K562 (cell line): Measurements from ENCODE around the gene KLHL18. TPM values are rescaled to one million over a fixed set of nuclear protein-coding genes. Genes with fewer than 3 reads are reported as not detected.

Experiments
- CGGBP1 ChIP-seq: fragments of 250-450 bp; sonication (Bioruptor Pico); IDR thresholded peaks from 2 replicates; pipeline ENCODE4 v1.9.0; 2021; ENCODE audit warnings: mild to moderate bottlenecking
- MGA ChIP-seq: fragments of 450-650 bp; IDR thresholded peaks from 2 replicates; pipeline ENCODE4 v1.6.1; 2016; ENCODE audit warnings: mild to moderate bottlenecking, moderate library complexity
- MNT ChIP-seq, 2 experiments: fragments of 450-650 bp; conservative IDR thresholded peaks; 2 replicates each; pipeline ENCODE4 v1.6.1; 2017; ENCODE audit warnings: mild to moderate bottlenecking in 2 of 2, moderate library complexity in 2 of 2
- PBX2 ChIP-seq, 2 experiments: IDR thresholded peaks in 1 of 2; conservative IDR thresholded peaks in 1 of 2; 2 replicates each; pipeline ENCODE4 v1.6.1; 2016; ENCODE audit warnings: low read depth in 2 of 2, mild to moderate bottlenecking in 1 of 2, missing compliant biosample characterization in 1 of 2, missing genetic modification characterization in 1 of 2, moderate library complexity in 1 of 2
- SP2 ChIP-seq: IDR thresholded peaks from 2 replicates; pipeline ENCODE4 v1.6.1; 2011; ENCODE audit warnings: mild to moderate bottlenecking, low read depth, low read length, moderate library complexity; ENCODE audit not compliant: poor library complexity, severe bottlenecking; ENCODE audit errors: extremely low read depth
- ZNF12 ChIP-seq: sonication (generic); formaldehyde crosslinking; IDR thresholded peaks from 2 replicates; pipeline ENCODE4 v1.4.0; 2020; ENCODE audit warnings: mild to moderate bottlenecking, missing genetic modification reagents
- ZNF280B ChIP-seq: fragments of 250-450 bp; sonication (Bioruptor Pico); IDR thresholded peaks from 2 replicates; pipeline ENCODE4 v1.5.1; 2021; ENCODE audit warnings: mild to moderate bottlenecking
- polyA plus RNA-seq, 8 experiments: library from polyadenylated mRNA; depleted of rRNA in 4 of 8; stranded (reverse) in 5 of 8; unstranded in 3 of 8; fragments of >200 nt; fragmentation: Nextera tagmentation in 2 of 8; fragmentation: Illumina TruSeq in 1 of 8; extraction: Ambion mirVana in 2 of 8; extraction: Trizol in 1 of 8; gene quantifications; 2 replicates each; pipeline versions ENCODE4 v1.2.1 to v1.2.3, GENCODE V29; 2011 to 2014; ENCODE audit warnings: inconsistent platforms in 1 of 8, missing spikeins in 1 of 8
- total RNA-seq, 7 experiments: library from RNA; depleted of rRNA in 6 of 7; stranded (reverse); fragments of >200 nt in 6 of 7; fragmentation: Illumina TruSeq in 2 of 7; extraction: Trizol in 2 of 7; gene quantifications; 2 replicates each; pipeline versions ENCODE4 v1.2.1 to v1.2.3, GENCODE V29; 2011 to 2021; ENCODE audit warnings: low replicate concordance in 1 of 7

Gene KLHL18
- total and polyA plus RNA-seq, 9 of the 15 experiments (the other 6 are each of a cell fraction or from before 2014, with no cell fraction given): 26.7 to 97.5 (median 48.7) TPM

GRCh38 chr3:47379411-47379899, 96.7 kb downstream of the KLHL18 start (continued):
- TF ChIP-seq MGA (peak; percentile 96), MNT (conservative IDR thresholded peaks at IDR 0.05) (no peak), ZNF280B (CRISPR knock-in tag) (no peak), CGGBP1 (CRISPR knock-in tag) (no peak), PBX2 (CRISPR knock-in tag; IDR thresholded peaks at IDR 0.05; ENCODE audit: low read depth) (no peak), PBX2 (tag; conservative IDR thresholded peaks at IDR 0.05; ENCODE audit: low read depth) (no peak), ZNF12 (CRISPR knock-in tag) (no peak), SP2 (no peak)
